ENCODE results near the gene KNDC1.

DNA sequence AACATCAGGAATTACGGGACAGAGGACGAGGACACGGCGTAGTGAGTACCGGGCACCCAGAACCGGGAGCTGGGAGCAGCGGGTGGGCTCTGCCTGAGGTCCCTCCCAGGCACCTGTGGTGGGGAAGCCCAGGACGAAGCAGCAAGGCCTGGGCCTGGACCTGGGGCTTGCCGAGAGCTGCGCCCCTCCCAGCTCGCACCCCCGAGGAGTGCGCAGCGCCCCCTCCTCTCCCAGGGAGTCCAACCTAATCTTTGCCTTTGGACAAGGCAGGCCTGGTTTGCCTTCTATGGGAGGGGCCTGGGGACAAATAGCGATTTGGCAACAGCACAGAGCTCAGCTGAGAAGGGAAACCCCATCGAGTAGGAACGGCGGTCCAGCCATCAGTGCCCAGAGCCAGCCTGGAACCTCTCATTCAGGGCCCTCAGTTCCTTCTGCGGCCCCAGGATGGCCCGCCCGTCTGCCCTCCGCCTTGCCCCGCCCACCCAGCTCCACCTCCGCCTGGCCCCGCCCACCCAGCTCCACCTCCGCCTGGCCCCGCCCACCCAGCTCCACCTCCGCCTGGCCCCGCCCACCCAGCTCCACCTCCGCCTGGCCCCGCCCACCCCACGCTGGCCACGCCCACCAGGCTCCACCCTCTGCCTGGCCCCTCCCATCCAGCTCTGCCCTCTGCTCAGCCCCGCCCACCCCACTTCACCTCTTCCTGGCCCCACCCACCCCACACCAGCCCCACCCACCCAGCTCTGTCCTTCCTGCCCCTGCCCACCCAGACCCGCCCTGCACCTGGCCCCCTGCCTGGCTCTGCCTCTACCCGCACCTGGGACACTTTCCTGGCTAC lies 32.5 kb upstream of the KNDC1 start:
- TF ChIP-seq, protein P1, sequence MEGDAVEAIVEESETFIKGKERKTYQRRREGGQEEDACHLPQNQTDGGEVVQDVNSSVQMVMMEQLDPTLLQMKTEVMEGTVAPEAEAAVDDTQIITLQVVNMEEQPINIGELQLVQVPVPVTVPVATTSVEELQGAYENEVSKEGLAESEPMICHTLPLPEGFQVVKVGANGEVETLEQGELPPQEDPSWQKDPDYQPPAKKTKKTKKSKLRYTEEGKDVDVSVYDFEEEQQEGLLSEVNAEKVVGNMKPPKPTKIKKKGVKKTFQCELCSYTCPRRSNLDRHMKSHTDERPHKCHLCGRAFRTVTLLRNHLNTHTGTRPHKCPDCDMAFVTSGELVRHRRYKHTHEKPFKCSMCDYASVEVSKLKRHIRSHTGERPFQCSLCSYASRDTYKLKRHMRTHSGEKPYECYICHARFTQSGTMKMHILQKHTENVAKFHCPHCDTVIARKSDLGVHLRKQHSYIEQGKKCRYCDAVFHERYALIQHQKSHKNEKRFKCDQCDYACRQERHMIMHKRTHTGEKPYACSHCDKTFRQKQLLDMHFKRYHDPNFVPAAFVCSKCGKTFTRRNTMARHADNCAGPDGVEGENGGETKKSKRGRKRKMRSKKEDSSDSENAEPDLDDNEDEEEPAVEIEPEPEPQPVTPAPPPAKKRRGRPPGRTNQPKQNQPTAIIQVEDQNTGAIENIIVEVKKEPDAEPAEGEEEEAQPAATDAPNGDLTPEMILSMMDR (IDR thresholded peaks at IDR 0.05): no peak
- TF ChIP-seq POLR2A (IDR thresholded peaks at IDR 0.05): no peak

All from adrenal gland (tissue), 5 donors.